Measurements from ENCODE around the gene SPINK9. TPM values are rescaled to one million over a fixed set of nuclear protein-coding genes. Genes with fewer than 3 reads are reported as not detected.

Gene SPINK9
- total RNA-seq, 4 donors from 2014 or later, result not detected

- no peaks in the 10 kb centered on the region for H3K36me3 ChIP-seq
- no peaks in the 10 kb centered on the region for H3K4me1 ChIP-seq
- DNase-seq, result peak in 1 of 2 donors; percentile 14
- H3K4me3 ChIP-seq, result peak overlapping the region; percentile 91 to 94
- no peaks in the 10 kb centered on the region for H3K9me3 ChIP-seq
- peak overlapping the region; percentile 82 to 94 for H3K27ac ChIP-seq
- TF ChIP-seq CTCF (IDR thresholded peaks at IDR 0.05) (no peak), POLR2A (IDR thresholded peaks at IDR 0.05) (no peak)
- no peaks in the 10 kb centered on the region for H3K27me3 ChIP-seq
- intact Hi-C loops (cut with DNase I; ENCODE audit: low total_unique reads), result no loop called here
These were observed 49.0 kb downstream of the SPINK9 start for GRCh38 chr5:148384380-148384737.

GRCh38 chr5:148385094-148385493 lies 49.7 kb downstream of the SPINK9 start:
- no peak for TF ChIP-seq POLR2A (IDR thresholded peaks at IDR 0.05)
- TF ChIP-seq CTCF (IDR thresholded peaks at IDR 0.05), result no peak
- Histone ChIP-seq H3K9me3 (no peaks in the 10 kb centered on the region), H3K36me3 (no peaks in the 10 kb centered on the region), H3K4me1 (no peaks in the 10 kb centered on the region), H3K27me3 (no peaks in the 10 kb centered on the region), H3K4me3 (peak overlapping the region in 1 of 2 donors; percentile 91), H3K27ac (no peak overlapping the region)
- DNase-seq, result no peak
- intact Hi-C loops (cut with DNase I; ENCODE audit: low total_unique reads), result no loop called here

GRCh38 chr5:148386041-148386440 lies 50.7 kb downstream of the SPINK9 start:
- no peak overlapping the region for H3K27ac ChIP-seq
- DNase-seq, result no peak
- H3K27me3 ChIP-seq, result no peaks in the 10 kb centered on the region
- H3K4me3 ChIP-seq, result no peak overlapping the region
- TF ChIP-seq CTCF (IDR thresholded peaks at IDR 0.05) (no peak), POLR2A (IDR thresholded peaks at IDR 0.05) (no peak)
- intact Hi-C loops (cut with DNase I; ENCODE audit: low total_unique reads), result no loop called here
- no peaks in the 10 kb centered on the region for H3K36me3 ChIP-seq
- H3K9me3 ChIP-seq, result no peaks in the 10 kb centered on the region
- no peaks in the 10 kb centered on the region for H3K4me1 ChIP-seq

- Histone ChIP-seq H3K4me1 (no peaks in the 10 kb centered on the region), H3K27ac (no peak overlapping the region), H3K9me3 (no peaks in the 10 kb centered on the region), H3K27me3 (no peaks in the 10 kb centered on the region), H3K36me3 (no peaks in the 10 kb centered on the region), H3K4me3 (no peak overlapping the region)
- no peak for DNase-seq
- intact Hi-C loops (cut with DNase I; ENCODE audit: low total_unique reads), result no loop called here
- no peak for TF ChIP-seq CTCF (IDR thresholded peaks at IDR 0.05)
- no peak for TF ChIP-seq POLR2A (IDR thresholded peaks at IDR 0.05)
These were observed 52.0 kb downstream of the SPINK9 start for GRCh38 chr5:148387325-148387724.

- H3K36me3 ChIP-seq, result no peaks in the 10 kb centered on the region
- H3K27ac ChIP-seq, result no peak overlapping the region
- DNase-seq, result no peak
- no peaks in the 10 kb centered on the region for H3K4me1 ChIP-seq
- TF ChIP-seq CTCF (IDR thresholded peaks at IDR 0.05), result no peak
- H3K4me3 ChIP-seq, result no peak overlapping the region
- no peaks in the 10 kb centered on the region for H3K9me3 ChIP-seq
- intact Hi-C loops (cut with DNase I; ENCODE audit: low total_unique reads), result no loop called here
- H3K27me3 ChIP-seq, result no peaks in the 10 kb centered on the region
These were observed 53.3 kb downstream of the SPINK9 start for GRCh38 chr5:148388696-148389095.

Small RNAs within 50 kb of the gene (small RNA-seq; reads per million reads assigned to genes)
- gene RF00017, result not detected

Other genes with a start within 250 kb of the SPINK9 start
- gene SPINK14, start 167.0 kb upstream of the SPINK9 start, total RNA-seq, result not detected
- not detected for gene SPINK6, start 132.5 kb upstream of the SPINK9 start, total RNA-seq
- not detected for gene MARCOL, start 97.0 kb upstream of the SPINK9 start, total RNA-seq
- under 1 TPM in 1 of 4 donors, not detected in 3; 0.41 TPM for gene SPINK13, start 66.8 kb upstream of the SPINK9 start, total RNA-seq
- gene SPINK7, start 23.1 kb upstream of the SPINK9 start, total RNA-seq, result not detected
- 10 to 100 TPM; 29.4 to 81.3 (median 48.7) TPM for gene FBXO38, start 48.4 kb downstream of the SPINK9 start, total RNA-seq